HG03469 (cell line): Measurements from ENCODE around the gene WFDC10A.
"Not testable (repeated sequence)": the region's sequence is repeated elsewhere in the genome, so short reads cannot be mapped to it uniquely, and the experiment has no call there.

Experiments
- ATAC-seq: cut with Tn5 transposase; IDR thresholded peaks from one replicate; pipeline ENCODE4 v1.9.1; 2021; ENCODE audit warnings: mild to moderate bottlenecking, moderate library complexity, moderate number of reproducible peaks; ENCODE audit not compliant: unreplicated experiment

The WFDC10A gene

DNA sequence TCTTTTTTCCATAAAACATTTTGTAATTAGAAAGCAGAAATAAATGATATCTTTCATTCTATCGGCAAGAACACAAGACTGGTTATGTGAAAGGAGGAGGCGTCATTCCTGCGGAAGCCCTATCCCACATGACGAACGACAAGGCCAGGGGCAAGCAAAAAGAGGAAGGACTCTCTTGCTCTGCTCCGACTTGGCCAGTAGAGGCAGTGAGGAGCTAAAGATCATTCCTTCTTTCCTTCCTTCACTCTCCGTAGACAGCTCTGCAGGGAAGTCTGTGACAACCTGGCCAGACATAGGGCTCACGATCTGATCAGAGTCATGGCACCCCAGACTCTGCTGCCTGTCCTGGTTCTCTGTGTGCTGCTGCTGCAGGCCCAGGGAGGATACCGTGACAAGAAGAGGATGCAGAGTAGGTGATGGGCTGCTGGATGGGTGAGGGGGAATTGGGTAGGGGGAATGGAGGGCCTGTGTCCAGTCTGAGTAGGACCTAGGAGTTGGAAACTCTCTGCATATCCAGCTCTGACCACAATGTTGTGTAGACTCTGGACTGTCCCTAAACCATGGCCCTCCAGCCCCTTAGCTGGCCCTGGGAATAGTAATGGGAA, at the start of gene WFDC10A:
Gene WFDC10A, plus strand, starts transcription at position 244 of the 605 bp plus-strand sequence. Its CDS starts 75 bp downstream, at position 319.
- ATAC-seq, result no peak

DNA sequence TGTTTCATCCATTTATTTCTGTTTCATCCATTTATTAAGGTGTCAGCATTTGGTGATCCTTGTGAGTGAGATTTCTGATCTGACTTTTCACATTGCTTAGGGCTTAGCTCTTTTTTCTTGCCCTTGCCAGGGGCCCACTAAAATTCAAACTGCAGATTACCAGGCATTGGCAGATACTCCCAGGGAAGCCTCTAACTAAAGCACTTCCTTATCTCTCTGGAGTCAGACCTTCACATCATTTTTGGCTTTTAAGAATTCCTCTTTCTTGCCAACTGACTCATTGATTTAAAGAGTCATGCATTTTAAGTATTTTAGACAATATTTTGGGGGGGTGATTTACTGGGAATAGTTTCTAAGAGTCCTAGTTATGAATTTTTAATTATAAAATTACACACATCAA, 47.8 kb upstream of the WFDC10A start:
- no peak for ATAC-seq

GRCh38 chr20:45583502-45583901, 46.0 kb upstream of the WFDC10A start:
- ATAC-seq, result no peak

DNA sequence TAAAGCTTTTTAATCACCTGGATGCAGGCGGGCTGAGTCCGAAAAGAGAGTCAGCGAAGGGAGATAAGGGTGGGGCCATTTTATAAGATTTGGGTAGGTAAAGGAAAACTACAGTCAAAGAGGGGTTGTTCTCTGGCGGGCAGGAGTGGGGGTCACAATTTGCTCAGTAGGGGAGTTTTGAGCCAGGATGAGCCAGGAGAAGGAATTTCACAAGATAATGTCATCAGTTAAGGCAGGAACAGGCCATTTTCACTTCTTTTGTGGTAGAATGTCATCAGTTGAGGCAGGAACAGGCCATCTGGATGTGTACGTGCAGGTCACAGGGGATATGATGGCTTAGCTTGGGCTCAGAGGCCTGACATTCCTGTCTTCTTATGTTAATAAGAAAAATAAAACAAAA, 45.2 kb upstream of the WFDC10A start:
- not testable (repeated sequence) for ATAC-seq

GRCh38 chr20:45585986-45586385, 43.6 kb upstream of the WFDC10A start:
- ATAC-seq, result not testable (repeated sequence)

DNA sequence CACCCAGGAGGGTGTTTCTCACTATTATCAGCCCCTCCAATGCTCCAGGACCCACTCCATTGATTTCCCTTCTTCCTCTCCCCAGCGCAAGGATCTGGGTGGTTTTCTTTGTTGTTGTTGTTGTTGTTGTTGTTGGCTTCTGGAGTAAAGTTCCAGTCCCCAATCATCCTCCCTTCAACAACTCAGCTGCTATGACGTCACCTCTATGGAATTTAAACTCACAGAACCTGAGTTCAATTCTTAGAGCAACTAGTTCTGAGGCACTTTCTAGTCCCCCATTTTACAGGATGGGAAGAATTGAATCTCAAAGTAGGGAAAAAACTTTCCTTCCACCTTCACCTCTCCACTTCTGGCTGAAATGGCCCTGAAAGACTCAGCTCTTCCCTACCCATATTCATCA, 40.7 kb upstream of the WFDC10A start:
- no peak for ATAC-seq

DNA sequence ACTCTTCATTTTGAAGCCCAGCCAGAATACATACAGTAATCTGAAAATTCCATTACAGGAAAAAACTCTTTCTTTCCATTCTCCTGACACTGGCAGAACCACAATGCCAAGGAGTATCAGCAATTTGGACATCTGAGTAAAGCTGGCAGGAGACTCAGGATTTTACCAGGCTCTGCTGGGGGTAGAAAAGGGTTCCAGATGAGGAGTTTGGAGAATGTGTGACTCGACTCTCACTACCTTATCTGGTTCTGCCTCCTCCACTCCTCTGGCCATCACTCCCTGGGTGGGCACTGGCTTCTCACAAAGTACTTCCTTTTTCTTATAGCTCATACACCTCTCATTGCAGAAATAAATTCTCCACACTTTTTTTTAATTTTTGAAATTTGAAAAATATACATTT, 39.8 kb upstream of the WFDC10A start:
- no peak for ATAC-seq

DNA sequence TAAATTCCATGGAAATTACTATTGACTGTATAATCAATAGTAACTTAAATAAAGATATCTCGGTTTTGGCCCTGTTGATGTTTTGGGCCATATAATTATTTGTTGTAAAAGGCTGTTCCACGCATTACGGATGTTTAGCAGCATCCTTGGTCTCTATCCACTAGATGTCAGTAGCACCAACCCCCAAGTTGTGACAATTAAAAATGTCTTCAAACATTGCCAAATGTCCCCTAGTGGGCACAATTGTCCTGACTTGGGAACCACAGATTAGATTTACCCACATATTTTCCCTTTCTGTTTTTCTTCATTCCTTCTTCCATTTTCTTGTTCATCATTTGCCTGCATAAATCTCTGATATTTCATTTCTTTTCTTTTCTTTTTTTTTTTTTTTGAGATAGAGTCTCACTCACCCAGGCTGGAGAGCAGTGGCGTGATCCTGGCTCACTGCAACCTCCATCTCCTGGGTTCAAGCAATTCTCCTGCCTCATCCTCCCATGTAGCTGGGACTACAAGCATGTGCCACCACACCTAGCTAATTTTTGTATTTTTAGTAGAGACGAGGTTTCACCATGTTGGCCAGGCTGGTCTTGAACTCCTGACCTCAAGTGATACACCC, 36.9 kb upstream of the WFDC10A start:
- ATAC-seq, result no peak

GRCh38 chr20:45593498-45593897, 36.0 kb upstream of the WFDC10A start:
- no peak for ATAC-seq

DNA sequence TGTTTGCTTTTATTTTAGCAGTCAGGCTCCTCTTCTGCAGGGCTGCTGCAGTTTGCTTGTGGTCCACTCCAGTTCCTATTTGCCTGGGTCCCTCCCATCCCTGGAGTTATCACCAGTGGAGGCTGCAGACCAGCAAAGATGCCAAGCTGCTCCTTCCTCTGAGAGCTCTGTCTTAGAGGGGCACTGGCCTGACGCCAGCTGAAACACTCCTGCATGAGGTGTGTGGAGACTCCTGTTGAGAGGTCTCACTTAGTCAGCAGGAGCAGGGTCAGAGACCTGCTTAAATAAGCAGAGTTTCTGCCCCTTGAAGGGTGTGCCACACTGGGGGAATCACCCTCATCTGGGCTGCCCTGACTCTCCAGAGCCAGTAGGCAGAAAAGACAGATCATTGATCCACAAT, 34.3 kb upstream of the WFDC10A start:
- no peak for ATAC-seq

GRCh38 chr20:45607810-45608209, 21.7 kb upstream of the WFDC10A start:
- no peak for ATAC-seq

DNA sequence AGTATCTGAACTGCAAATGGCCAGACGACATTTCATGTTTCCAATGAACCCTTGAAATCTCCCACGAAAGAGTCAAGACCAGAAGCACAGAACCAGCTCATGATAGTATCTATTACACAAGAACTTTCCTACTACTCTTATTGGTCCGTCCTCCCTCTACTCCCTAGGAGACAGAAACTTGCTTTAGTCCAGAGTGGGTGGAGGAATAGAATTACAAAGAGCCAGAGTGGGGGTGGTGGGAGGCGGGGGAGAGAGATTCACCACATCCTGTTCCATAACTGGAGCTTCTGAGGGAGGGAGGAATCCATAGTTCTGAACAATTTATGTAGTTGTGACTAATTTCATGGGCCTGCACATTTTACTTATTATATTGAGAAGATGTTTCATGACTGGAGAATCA, 18.5 kb upstream of the WFDC10A start:
- ATAC-seq, result no peak

- ATAC-seq, result no peak
Observed at GRCh38 chr20:45612314-45612713, 17.2 kb upstream of the WFDC10A start.

DNA sequence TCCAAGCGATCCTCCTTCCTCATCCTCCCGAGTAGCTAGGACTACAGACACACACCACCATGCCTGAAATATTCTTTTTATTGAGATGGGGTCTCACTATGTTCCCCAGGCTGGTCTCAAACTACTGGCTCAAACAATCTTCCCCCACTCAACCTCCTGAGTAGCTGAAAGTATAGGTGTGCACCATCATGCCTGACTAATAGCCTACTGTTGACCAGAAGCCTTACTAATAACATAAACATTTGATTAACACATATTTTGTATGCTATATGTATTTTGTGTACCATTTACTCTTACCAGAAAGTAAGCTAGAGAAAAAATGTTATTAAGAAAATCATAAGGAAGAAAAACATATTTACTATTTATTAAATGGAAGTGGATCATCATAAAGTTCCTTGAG, 11.9 kb upstream of the WFDC10A start:
- no peak for ATAC-seq

DNA sequence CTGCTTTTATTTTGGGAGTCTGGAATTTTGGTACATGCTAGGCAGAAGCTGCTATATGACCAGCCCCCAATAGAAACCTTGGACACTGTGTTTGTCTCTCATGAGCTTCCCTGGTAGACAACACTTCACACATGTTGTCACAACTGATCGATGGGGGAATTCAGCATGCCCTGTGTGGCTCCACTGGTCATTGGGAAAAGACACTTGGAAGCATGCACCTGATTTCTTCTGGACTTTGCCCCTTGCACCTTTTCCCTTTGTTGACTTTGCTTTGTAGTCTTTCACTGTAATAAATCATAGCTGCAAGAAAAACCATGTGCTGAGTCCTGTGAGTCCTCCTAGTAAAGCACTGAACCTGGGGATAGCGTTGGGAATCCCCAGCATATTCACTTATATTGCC, 7.9 kb upstream of the WFDC10A start:
- ATAC-seq, result no peak

DNA sequence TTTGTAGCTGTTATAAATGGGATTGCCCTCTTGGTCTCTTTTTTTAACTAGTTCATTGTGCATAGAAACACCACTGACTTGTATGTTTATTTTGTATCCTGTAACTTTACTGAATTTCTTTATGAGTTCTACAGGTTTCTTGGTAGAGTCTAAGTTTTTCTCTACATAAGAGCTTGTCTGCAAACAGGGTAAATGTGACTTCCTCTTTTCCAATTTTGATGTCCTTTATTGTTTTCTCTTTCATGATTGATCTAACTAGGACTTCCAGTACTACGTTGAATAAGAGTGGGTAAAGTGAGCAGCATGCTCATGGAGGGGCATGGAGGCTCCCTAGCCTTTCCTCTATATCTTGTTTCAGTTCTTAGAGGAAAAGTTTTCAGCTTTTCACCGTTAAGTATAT, 3.0 kb upstream of the WFDC10A start:
- ATAC-seq, result no peak

- no peak for ATAC-seq
Observed at GRCh38 chr20:45630371-45630770, 832 bp downstream of the WFDC10A start.

DNA sequence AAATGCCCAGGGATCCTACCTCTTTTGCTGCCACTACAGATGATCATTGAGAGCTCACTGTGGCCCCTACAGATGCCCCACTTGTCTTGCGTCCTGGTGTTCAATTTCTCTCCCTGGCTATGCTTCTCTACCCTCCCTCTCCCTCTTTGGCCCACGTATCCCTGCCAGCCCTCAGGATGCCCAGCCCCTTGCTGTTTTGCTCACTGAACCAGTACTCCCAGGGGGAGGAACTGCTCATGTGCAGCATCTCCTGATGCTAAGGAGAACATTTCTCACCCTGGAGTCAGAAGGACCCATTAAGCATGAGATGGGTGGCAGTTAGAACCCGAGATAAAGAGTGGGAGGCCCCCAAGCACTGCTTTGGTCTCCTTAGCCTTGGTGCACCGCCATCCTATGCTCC, 1.6 kb downstream of the WFDC10A start, which contains the start of gene WFDC9:
Gene WFDC9, minus strand, starts transcription at position 101 of the 400 bp plus-strand sequence. CDS start 21,103 bp downstream, outside the sequence.
- no peak for ATAC-seq

DNA sequence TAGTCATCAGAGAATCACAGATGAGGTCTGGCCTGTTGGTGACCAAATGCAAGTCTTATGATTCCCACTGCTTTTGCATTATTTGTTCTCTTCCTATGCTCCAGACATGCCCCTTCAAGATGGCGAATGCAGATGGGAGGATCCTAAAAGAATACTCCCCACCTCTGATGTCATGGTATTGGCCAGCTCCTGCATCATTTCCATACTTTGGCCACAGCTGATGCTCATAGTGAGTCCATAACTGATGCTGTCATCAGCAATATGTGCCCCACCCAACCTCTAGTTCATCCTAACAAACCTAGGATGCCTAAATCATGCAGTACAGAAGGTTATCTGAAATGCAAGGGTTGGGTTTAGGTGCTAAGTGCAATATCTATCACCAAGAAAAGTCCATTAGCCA, 7.0 kb downstream of the WFDC10A start:
- no peak for ATAC-seq

DNA sequence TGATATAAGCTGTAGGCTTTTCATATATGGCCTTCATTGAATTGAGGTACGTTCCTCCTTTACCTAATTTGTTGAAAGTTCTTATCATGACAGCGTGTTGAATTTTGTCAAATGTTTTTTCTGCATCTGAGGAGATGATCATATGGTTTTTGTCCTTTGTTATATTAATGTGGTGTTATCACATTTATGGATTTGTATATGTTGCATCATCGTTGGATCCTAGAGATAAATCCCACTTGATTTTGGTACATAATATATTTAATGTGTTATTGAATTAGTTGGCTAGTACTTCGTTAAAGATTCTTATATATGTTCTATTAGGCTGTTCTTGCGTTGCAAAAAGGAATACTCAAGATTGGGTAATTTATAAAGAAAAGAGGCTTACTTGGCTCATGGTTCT, 10.1 kb downstream of the WFDC10A start:
- ATAC-seq, result no peak

- not testable (repeated sequence) for ATAC-seq
Observed at GRCh38 chr20:45641076-45641475, 11.5 kb downstream of the WFDC10A start.

DNA sequence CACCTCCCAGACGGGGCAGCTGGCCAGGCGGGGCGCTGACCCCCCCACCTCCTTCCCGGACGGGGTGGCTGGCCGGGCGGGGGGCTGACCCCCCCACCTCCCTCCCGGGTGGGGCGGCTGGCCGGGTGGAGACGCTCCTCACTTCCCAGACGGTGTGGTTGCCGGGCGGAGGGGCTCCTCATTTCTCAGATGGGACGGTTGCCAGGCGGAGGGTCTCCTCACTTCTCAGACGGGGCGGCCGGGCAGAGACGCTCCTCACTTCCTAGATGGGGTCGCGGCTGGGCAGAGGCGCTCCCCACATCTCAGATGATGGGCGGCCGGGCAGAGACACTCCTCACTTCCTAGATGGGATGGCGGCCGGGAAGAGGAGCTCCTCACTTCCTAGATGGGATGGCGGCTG, 16.3 kb downstream of the WFDC10A start:
- ATAC-seq, result not testable (repeated sequence)

DNA sequence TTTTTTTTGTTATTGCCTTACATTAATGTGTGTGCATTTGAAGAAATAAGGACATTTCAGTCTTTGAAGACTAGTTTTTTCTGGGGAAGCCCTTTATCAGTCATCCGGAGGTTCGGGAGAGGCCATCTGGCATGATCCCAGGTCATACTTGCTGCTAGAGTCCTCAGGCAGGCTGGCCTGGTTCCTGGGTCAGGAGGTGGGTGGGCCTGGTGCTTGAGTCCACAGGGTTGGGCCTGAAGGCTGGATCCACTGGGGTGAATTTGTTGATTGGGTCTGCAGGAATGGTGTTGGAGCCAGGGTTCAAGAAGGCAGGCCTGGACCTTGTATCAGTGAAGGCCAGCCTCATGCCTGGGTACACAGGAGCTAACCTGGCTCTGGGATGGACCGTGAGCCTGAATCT, 17.3 kb downstream of the WFDC10A start:
- no peak for ATAC-seq
